Heart left ventricle (tissue), 16 donors: ENCODE measurements around the gene SRPRB. TPM values are rescaled to one million over a fixed set of nuclear protein-coding genes. Genes with fewer than 3 reads are reported as not detected.

Experiments
- ATAC-seq, 4 donors: fragments of 200-7000 bp; cut with Tn5 transposase; one replicate each; pipeline ENCODE4 v1.9.1; 2020 to 2022; ENCODE audit warnings: moderate library complexity in 4 of 4, mild to moderate bottlenecking in 3 of 4, moderate number of reproducible peaks in 1 of 4
- DNase-seq, 5 donors: peaks; one replicate each; pipeline ENCODE4 v3.0.0-alpha.2; 2020
- H3K27ac ChIP-seq, 12 donors: fragments of 200-600 bp; sonication (generic) in 4 of 12; one replicate each; pipeline versions ENCODE4 v1.5.0 to v1.8.0; 2016 to 2022; ENCODE audit warnings: mild to moderate bottlenecking in 2 of 12
- H3K27me3 ChIP-seq, 9 donors: fragments of 200-600 bp; sonication (generic) in 2 of 9; one replicate each; pipeline versions ENCODE4 v1.5.1 to v1.8.0; 2016 to 2022; ENCODE audit warnings: mild to moderate bottlenecking in 3 of 9
- H3K36me3 ChIP-seq, 9 donors: fragments of 200-600 bp; sonication (generic) in 2 of 9; one replicate each; pipeline versions ENCODE4 v1.5.0 to v1.8.0; 2018 to 2022; ENCODE audit warnings: mild to moderate bottlenecking in 2 of 9
- H3K4me1 ChIP-seq, 12 donors: fragments of 200-600 bp; sonication (generic) in 4 of 12; one replicate each; pipeline versions ENCODE4 v1.5.0 to v1.8.0; 2016 to 2022; ENCODE audit warnings: mild to moderate bottlenecking in 3 of 12
- H3K4me3 ChIP-seq, 12 donors: fragments of 200-600 bp; sonication (generic) in 4 of 12; one replicate each; pipeline versions ENCODE4 v1.5.0 to v1.8.0; 2017 to 2022; ENCODE audit warnings: mild to moderate bottlenecking in 9 of 12, moderate library complexity in 4 of 12
- H3K9me3 ChIP-seq, 12 donors: fragments of 200-600 bp; sonication (generic) in 4 of 12; one replicate each; pipeline versions ENCODE4 v1.5.0 to v1.8.0; 2016 to 2022; ENCODE audit warnings: mild to moderate bottlenecking in 1 of 12
- CTCF ChIP-seq, 12 donors: fragments of 200-600 bp; sonication (generic) in 4 of 12; IDR thresholded peaks; one replicate each; pipeline versions ENCODE4 v1.5.0 to v1.8.0; 2018 to 2022; ENCODE audit warnings: antibody characterized with exemption in 12 of 12, mild to moderate bottlenecking in 5 of 12
- POLR2A ChIP-seq, 2 donors: fragments of 450-650 bp; IDR thresholded peaks; one replicate each; pipeline ENCODE4 v1.6.1; 2017; ENCODE audit warnings: antibody characterized with exemption in 2 of 2, mild to moderate bottlenecking in 2 of 2, moderate library complexity in 2 of 2
- WGBS, 4 donors: extraction: QIAGEN DNeasy Blood & Tissue Kit in 2 of 4; methylation state at CpG; one replicate each; pipeline versions ENCODE4 v1.1.5 to v1.1.7; 2013 to 2018; 5-methylcytosine and 5-hydroxymethylcytosine counted together
- intact Hi-C, 10 donors: fragments of 100-400 bp; cut with DNase I; formaldehyde crosslinking; loops; one replicate each; pipeline versions ENCODE4 v1.11.1 to v1.14.2; 2022
- polyA plus RNA-seq, 2 donors: library from polyadenylated mRNA; stranded (reverse); fragments of 200-250 nt; gene quantifications; one replicate each; pipeline ENCODE4 v1.2.3, GENCODE V29; 2013
- total RNA-seq, 9 donors: library from RNA; depleted of rRNA in 2 of 9; stranded (reverse); fragments of >200 nt in 2 of 9; fragmentation: NEBNext Ultra II Directional in 3 of 9; extraction: Animal tissue kit (Norgen Biotek cat#: 25700) in 3 of 9; gene quantifications; one replicate each; pipeline versions ENCODE4 v1.1.0 to v1.2.4, GENCODE V29; 2016 to 2023
- donor health status: ischemic (EF 13 %, LVEDD 7.1; RV severe dilation, severe dysfunction).
- donor health status: healthy with polysubstance abuse.
- donor health status: DM: no; HTN: yes; CAD: no.
- donor health status: DM: no; HTN: no; CAD: no.
- donor health status: ischemic (EF 25% LVEDD 6.9; RV normal size, moderate dysfunction).
- donor health status: ischemic (EF 25% LVEDD 5.7; RV mildly dilated, moderate dysfunction).
- donor health status: healthy.
- donor health status: DM: yes; HTN: yes; CAD: no.
- donor health status: ischemic (EF 35%, LVEDD 5.7; RV mildly dilated, moderate dysfunction).
- donor health status: nonischemic (EF 11% LVEDD 7.7; RV severe dilation, severe dysfunction).
- donor health status: DM: yes; HTN: yes; CAD: no.
- donor health status: PGD.
- donor health status: ischemic (EF 29% LVEDD 5.4; RV normal size, mild dysfunction).
- donor health status: nonischemic (EF 23%, LVEDD 6.1; RV moderate dilation, normal function).

The SRPRB gene
- total and polyA plus RNA-seq, 11 donors, result 13.3 to 55.0 (median 24.9) TPM

- H3K36me3 ChIP-seq, result no peaks in the 10 kb centered on the region
- no peaks in the 10 kb centered on the region for H3K9me3 ChIP-seq
- H3K4me3 ChIP-seq, result no peak overlapping the region
- 89 to 94% (median 92%) methylated on average over 8 of the region's 8 CpGs for WGBS, 4 donors
- H3K4me1 ChIP-seq, result peaks cover 0 to 44% (median 13%) of the 10 kb centered on the region in 12 donors
- H3K27me3 ChIP-seq, result no peaks in the 10 kb centered on the region
- ATAC-seq, result no peak
- no peak for DNase-seq
- intact Hi-C loops, result no loop called here
- H3K27ac ChIP-seq, result no peak overlapping the region
- TF ChIP-seq CTCF (IDR thresholded peaks at IDR 0.05) (no peak), POLR2A (IDR thresholded peaks at IDR 0.05) (no peak)
Observed at GRCh38 chr3:133857767-133858166, 52.2 kb downstream of the SRPRB start.

- intact Hi-C loops, result no loop called here
- DNase-seq, result no peak
- no peak for ATAC-seq
Observed at GRCh38 chr3:133859381-133860234, 54.0 kb downstream of the SRPRB start.

GRCh38 chr3:133860519-133860918 is 54.9 kb downstream of the SRPRB start:
- ATAC-seq, result no peak
- no peak overlapping the region for H3K27ac ChIP-seq
- no peak for DNase-seq
- intact Hi-C loops, result no loop called here
- no peak overlapping the region for H3K4me3 ChIP-seq
- H3K36me3 ChIP-seq, result no peaks in the 10 kb centered on the region
- H3K27me3 ChIP-seq, result no peaks in the 10 kb centered on the region
- TF ChIP-seq POLR2A (IDR thresholded peaks at IDR 0.05) (no peak), CTCF (IDR thresholded peaks at IDR 0.05) (no peak)
- H3K9me3 ChIP-seq, result no peaks in the 10 kb centered on the region
- 78 to 93% (median 87%) methylated on average over 5 of the region's 5 CpGs for WGBS, 4 donors
- H3K4me1 ChIP-seq, result peaks cover 0 to 30% (median 0%) of the 10 kb centered on the region in 12 donors

More at GRCh38 chr3:133859381-133860234, 54.0 kb downstream of the SRPRB start:
- Histone ChIP-seq H3K27me3 (no peaks in the 10 kb centered on the region), H3K9me3 (no peaks in the 10 kb centered on the region), H3K4me1 (peaks cover 0 to 35% (median 4%) of the 10 kb centered on the region in 12 donors), H3K36me3 (no peaks in the 10 kb centered on the region), H3K27ac (no peak overlapping the region), H3K4me3 (no peak overlapping the region)
- no peak for TF ChIP-seq CTCF (IDR thresholded peaks at IDR 0.05)
- no peak for TF ChIP-seq POLR2A (IDR thresholded peaks at IDR 0.05)
- 75 to 83% (median 82%) methylated on average over 12 of the region's 12 CpGs for WGBS, 4 donors

GRCh38 chr3:133862161-133862560 is 56.5 kb downstream of the SRPRB start:
- no peaks in the 10 kb centered on the region for H3K9me3 ChIP-seq
- intact Hi-C loops, result no loop called here
- H3K27ac ChIP-seq, result no peak overlapping the region
- no peak overlapping the region for H3K4me3 ChIP-seq
- 76 to 85% (median 82%) methylated on average over 4 of the region's 4 CpGs for WGBS, 4 donors
- no peaks in the 10 kb centered on the region for H3K36me3 ChIP-seq
- ATAC-seq (no peak), DNase-seq (no peak)
- peaks cover 0 to 18% (median 0%) of the 10 kb centered on the region in 12 donors for H3K4me1 ChIP-seq
- no peak for TF ChIP-seq CTCF (IDR thresholded peaks at IDR 0.05)
- no peak for TF ChIP-seq POLR2A (IDR thresholded peaks at IDR 0.05)
- H3K27me3 ChIP-seq, result no peaks in the 10 kb centered on the region
